HG02759 (cell line): ENCODE results near the gene ADAMTS2.

ENCODE experiments used
- ATAC-seq: cut with Tn5 transposase; IDR thresholded peaks from one replicate; pipeline ENCODE4 v1.9.1; 2021; ENCODE audit warnings: mild to moderate bottlenecking, moderate library complexity; ENCODE audit not compliant: unreplicated experiment

Gene ADAMTS2

GRCh38 chr5:179373101-179373934, 28.1 kb upstream of the ADAMTS2 start:
- ATAC-seq, result no peak

DNA sequence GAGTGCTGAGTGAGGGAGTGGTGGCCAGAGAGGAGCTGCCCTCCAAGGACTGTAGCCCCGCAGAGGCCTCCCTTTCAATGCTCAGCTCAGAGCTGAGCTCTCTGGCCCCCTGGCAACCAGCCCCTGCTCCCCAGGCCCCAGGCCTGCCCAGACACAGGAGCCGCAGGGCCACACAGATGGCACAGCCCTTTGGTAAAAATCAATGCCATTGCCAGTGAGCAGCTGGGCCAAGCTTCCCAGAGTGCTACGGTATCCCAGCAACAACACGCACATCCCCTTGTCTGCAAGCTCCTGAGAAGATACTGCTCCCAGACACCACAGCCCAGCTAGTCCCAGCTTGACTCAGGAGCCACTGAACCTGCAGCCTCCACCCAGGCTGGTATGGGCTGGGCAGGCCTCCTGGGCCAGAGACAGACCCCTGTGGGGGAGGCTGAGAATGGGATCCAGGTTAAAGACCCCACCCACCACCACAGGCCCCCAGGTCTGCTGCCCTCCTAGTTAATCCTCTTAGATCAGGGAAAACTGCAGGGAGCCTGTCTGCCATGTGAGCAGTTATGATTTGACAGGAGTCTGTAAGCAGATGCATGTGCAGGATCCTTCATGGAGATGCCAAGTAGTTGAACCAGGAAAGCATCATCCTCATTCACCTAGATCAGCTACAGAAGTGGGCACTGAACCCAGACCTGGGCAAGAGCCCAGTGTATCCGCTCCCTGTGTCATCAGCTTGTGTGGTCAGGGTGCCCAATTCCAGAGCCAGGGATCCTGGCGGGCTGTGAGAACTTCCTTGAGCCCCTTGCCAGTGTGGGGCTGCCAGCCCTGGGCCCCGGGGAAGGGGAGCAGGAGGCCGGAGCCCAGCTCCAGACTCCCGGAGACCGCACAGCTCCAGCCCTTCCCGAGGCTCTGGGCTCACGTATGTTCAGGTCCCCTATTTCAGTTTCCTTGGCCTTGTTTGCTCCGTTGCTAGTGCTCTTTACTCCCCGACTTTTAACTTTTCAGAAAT, 26.7 kb upstream of the ADAMTS2 start:
- ATAC-seq, result no peak

DNA sequence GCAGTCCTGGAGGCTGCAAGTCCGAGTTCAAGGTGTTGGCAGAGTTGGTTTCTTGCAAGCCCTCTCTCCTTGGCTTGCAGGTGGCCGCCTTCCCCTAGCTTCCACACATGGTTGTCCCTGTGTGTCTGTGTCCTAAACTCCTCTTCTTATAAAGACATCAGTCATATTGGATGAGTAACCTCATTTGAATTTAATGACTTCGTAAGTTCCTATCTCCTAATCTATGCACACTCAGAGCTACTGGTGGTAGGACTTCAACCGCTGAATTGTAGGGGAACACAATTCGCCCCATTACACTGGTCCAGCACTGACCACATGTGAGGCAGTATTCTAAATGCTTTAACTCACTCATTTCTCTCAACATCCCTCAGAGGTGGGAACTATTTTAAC, 25.9 kb upstream of the ADAMTS2 start:
- no peak for ATAC-seq

- ATAC-seq, result no peak
Observed at GRCh38 chr5:179370490-179371120, 25.3 kb upstream of the ADAMTS2 start.

GRCh38 chr5:179369530-179369884, 24.2 kb upstream of the ADAMTS2 start:
- no peak for ATAC-seq

GRCh38 chr5:179368806-179369529, 23.7 kb upstream of the ADAMTS2 start:
- no peak for ATAC-seq

- ATAC-seq, result no peak
Observed at GRCh38 chr5:179368126-179368805, 23.0 kb upstream of the ADAMTS2 start.

DNA sequence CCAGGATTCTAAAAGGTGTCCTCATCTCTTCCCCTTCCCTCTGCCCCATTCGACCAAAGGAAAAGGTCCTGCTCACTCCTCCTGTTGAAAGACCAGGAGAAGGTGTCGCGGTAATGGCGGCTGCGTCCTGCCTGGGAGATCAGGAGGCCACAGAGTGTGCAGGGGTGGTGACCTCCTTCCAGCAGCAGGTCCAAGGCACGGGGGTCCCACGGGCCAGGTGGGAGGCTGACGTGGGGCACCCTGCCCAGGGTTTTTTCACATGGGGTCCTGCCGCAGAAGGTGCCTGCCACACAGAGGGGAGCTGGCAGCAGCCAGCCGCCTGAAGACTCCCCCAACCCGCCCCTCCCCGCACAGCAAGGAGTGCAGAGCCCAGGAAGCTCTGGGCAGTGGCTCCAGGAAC, 22.2 kb upstream of the ADAMTS2 start:
- ATAC-seq, result no peak

DNA sequence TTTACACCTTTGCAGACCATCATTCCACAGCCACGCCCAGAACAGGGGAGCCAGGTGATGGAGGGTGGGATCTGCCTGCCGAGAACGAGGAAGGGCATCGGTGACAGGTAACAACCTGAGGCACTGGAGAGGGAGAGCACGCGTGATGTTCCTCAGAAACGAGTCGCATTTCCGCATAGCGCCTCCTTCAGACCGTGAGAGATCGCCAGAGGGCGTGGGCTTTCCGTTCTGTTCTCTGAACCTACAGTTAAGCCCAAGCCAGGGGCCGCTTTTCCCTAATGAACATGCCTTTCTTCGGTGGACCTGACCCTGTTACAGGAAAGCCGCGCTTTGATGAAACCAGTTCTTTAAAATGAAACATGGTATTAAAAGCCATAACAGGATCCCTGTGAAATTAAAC, 17.1 kb upstream of the ADAMTS2 start:
- no peak for ATAC-seq

- ATAC-seq, result no peak
Observed at GRCh38 chr5:179361037-179361603, 15.9 kb upstream of the ADAMTS2 start.

GRCh38 chr5:179357031-179357430, 11.8 kb upstream of the ADAMTS2 start:
- ATAC-seq, result no peak

- no peak for ATAC-seq
Observed at GRCh38 chr5:179355976-179356974, 11.0 kb upstream of the ADAMTS2 start.

GRCh38 chr5:179354305-179354882, 9.1 kb upstream of the ADAMTS2 start:
- ATAC-seq, result no peak

DNA sequence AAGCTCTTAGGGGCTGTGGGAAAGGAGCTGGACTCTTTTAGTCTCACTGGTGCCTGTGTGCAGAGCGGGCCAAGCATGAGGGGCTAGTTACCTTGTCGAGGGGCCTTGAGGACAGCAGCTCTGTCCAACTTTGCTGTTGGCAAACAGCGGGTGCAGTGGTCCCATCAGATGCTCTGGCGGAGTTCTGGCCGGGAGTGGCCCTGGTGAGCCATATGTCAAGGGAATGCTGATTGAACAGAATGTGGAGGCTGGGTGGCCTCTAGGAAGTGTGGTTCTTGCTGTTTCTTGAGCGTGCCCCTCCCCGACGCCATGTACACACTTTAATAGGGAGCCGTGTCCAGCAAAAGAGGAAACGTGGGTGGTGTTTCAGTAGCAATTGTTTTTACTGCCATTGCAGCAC, 3.6 kb upstream of the ADAMTS2 start:
- no peak for ATAC-seq

GRCh38 chr5:179348011-179348530, 2.8 kb upstream of the ADAMTS2 start:
- no peak for ATAC-seq

DNA sequence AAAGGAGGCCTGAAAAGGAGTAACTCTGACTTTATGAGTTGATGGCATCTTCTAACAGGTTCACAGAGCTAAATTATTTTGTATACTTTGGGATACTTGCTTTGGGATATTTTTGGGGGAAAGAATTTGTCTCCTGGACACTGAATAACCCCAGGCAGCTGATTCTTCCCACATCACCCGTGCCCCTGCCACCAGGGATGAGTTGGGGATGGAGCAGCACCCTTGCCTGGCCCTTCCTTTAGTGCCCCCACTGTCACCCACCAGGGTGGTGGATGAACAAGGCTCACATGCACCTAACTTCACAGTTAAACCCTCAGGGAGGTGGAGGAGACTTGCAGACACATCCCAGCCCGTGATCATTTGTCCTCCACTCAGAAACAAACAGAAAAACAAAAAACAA, 2.3 kb upstream of the ADAMTS2 start:
- ATAC-seq, result no peak

DNA sequence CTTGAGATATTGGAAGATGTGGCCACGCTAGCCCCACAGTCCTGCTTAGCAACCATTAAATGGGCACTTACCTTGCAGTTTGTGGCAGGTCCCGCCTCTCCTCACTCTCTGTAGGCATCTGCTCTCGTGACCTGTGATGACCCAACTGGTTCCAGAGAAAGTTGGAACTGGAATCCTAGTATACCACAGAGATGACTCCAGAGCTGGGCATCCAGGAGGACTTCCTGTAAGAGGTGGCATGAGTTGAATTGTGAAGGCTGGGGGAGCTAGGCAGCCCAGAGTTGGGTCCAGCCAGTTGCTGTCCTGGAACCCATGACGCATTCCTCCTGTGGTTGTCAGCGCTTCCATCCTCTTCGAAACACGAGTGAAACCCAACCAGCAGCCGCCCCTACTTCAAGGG, 1.6 kb upstream of the ADAMTS2 start:
- ATAC-seq, result no peak

GRCh38 chr5:179346401-179346800, 1.1 kb upstream of the ADAMTS2 start:
- ATAC-seq, result no peak
